Measurements from ENCODE around the gene NR4A1.

Gene NR4A1

DNA sequence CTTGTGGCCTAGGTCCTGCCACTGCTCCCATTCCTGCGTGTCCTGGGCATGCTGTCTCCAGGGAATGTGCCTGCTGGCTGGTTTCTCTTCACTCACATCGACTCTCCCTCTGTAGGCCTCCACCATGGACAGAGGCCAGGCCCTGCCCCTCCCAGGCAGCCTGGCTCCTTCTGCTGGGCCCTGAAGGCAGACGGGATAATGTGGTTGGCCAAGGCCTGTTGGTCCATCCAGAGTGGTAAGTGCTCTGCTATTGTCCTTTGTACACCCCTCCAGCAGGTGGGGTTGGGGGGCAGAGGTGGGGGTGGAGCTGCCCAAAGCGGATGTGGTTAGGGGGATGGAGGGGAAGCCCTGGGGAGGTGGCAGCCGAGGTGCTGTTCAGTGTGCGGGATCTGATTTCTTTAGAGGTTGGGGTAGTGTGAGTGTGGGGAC is 9.5 kb upstream of the NR4A1 start:
- no peak for DNase-seq

DNA sequence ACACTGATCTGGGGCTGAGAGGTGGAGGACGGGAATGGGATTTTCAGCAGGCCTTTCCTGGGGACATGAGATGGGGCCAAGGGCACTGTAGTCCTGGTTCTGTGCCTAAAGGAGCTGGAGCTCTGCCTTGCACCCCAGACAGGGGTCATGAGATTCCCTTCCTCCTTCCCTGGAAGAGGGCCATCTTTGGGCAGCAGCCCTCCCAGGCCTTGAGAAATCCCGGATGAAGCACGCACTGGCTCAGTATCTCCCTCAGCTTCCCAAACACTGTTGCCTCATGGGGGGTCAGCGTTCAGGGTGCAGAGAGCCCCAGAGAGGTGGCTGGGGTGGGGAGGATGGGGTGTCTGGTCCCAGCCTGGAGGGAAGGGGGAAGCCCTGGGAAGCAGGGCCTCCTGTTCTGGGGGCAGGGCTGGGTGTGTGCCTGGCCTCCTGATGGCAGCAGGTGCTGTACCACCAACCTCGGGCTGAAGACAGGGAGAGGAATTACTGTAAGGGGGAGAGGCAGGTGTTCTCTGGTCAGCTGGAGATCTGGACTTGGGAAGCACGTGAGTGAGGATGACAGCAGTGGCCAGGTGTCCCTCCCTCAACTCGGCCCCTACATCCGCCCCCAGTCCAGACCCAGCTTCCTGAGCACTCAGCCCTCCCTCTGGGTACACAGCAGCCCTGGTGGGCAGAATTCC is 8.4 kb upstream of the NR4A1 start:
- DNase-seq: no peak

DNA sequence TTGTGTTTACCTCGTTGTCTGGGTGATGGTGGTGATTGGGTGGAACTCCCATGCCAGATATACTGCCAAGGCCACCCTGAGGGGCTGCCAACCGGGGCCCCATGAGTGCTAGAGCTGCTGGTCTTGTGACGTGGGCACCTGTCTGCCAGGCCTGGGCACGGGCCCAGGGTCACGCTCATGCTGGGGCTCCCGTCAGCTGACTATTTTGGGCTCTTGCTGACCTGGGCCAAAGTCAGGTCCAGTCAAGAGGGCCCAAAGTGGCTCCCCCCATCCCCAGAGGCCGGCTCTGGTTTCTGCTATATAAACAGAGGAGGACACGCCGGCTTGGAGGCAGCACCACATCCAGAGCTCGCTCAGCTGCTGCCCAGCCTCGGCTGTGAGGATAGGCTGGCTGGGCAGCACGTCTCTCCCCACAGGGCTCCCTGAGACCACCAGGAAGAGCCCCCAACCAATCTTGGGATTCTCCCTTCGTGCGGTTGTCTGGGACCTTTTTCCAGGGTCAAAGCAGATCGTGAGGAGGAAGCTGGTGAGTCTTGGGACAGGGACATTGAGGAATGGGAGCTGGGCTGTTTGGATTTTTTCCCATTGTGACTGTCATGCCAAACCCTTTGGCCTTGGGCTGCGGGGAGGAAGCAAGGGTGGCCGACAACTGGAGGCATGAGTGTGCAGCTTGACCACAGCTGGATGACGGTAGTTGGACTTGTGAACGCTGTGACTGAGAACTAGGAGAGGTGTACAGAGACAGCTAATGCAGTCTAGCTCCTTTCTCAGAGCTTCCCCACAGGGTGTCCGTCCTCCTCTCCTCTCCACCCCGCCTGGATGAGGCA is 7.6 kb upstream of the NR4A1 start:
- no peak for DNase-seq

DNA sequence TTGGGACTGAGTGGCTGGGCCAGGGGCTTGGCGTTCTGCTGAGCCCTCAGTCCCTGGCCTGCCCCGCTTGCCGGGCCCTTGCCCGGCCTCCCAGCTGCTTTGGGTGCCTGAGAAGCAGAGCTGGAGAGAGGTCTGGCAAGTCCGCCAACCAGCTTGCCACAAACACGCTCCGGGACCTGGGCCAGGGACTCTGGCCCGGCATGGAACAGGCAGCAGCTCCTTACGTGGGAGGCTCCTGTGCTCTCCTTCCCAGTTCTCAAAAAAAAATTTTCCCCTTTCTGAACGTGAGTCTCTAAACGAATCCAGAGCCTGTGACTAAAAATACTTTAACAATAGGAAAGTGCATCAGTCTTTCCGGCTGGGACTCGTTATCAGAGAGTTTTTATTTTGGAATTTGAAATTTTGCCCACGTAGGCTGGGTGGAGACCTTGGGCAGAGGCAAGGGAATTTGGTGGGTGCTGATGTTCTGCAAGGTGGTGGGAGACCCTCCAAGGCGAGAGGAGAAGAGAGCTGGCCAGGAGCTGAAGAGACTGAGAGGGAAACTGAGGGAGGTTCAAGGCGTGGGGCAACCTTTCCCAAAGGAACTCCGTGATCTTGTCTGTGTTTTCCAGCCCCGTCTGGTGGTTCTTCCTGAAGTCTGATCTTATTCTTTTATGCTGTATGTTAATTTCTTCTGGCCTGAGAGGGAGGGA is 6.8 kb upstream of the NR4A1 start:
- DNase-seq: no peak

DNA sequence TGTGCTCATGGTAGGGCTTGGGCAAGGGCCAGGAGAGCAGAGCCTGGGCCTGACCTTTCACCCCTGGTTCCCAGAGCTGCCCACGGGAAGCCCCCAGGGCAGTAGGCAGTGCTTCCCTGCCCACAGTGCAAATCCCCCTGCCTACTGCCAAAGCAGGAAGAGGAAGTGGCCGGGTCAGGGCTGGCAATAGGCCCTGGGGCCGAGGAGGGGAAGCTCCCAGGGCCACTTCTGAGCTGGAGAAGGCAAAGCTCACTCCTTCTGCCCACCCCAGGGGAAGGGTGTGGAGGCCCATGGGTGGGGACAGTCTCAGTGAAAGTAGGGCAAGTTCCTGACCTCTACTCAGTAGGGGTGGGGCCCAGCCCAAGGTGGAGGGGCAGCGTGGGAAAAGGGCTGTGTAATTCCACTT is 5.4 kb upstream of the NR4A1 start:
- no peak for DNase-seq

DNA sequence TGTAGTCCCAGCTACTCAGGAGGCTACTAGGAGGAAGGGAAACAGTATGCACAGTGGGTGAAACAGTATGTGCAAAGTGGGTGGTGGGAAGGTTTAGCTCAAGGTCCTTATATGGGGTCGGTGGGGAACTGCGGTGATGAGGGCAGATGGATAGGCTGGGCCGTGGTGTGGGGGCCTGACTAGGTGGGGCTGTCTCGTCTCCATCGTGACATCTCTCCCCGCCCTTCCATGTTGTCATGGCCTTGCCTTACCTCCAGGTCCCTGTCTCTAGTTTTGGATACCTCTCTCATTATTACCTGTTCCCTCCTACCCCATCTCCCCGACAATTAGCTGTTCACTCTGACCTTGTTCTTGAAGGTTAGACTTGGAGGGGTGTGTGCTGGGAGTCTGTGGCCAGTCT is 4.4 kb upstream of the NR4A1 start:
- DNase-seq: no peak

DNA sequence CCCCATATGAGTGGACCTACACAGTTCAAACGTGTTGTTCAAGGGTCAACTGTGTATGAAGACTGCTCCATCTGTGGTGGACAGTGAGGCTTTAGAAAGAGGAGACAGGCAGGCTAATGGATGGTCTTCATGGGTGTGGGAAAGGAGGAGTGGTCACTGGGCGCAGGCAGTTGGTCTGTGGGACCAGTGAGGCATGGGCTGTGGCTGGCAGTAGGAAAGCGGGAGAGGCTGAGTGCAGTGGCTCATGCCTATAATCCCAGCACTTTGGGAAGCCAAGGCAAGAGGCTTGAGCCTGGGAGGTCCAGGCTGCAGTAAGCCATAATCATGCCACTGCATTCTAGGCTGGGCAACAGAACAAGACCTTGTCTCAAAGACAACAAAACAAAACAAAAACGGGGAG is 2.0 kb upstream of the NR4A1 start:
- no peak for DNase-seq

DNA sequence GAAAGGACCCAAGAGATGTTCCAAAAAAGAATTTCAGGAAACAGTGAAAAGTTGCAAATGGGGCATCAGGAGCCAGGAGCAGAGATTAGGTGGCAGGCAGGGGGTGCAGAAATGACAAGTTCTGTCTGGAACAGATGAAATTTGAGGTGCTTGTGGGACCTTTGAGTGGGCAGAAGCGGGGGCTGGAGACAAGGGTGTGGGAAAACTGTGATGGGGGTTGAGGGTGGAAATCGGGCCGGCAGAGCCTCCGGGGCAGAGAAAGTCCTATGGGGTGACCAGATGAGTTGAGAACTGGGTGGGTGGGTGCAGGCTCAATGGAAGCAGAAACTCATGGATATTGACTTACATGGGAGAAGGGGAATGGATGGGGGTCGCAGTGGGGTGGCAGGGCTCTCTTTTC is 1.6 kb upstream of the NR4A1 start:
- DNase-seq: no peak

DNA sequence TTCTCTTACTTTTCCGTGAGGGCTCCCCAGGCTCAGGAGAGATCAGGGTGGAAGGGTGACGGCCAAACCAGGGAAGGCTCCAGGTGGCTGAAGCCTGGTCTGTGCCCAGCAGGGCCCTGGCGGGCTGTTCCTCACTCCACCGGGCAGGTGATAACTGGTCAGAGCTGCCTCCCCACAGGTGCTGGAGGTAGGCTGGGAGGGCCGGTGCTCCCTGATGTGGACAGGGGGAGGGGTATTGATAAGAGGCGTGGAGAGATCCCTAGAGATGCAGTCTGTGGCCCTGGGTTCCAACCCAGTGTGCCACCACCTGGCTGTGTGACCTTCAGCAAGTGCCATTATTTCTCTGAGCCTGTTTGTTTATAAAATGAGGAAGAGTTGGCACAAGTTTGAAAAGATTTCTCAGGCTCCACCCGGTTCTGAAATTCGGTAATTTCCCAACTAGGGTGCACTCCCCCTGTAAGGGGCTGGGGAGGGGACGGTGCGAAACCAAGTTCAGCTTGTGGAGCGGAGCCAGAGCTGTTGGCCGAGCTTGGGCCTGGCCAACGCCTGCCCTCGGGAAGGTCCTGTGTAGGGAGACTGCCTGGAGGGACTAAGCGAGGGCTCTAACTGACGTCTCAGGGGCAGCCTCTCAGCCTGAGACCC is 1.0 kb upstream of the NR4A1 start:
- no peak for DNase-seq

DNA sequence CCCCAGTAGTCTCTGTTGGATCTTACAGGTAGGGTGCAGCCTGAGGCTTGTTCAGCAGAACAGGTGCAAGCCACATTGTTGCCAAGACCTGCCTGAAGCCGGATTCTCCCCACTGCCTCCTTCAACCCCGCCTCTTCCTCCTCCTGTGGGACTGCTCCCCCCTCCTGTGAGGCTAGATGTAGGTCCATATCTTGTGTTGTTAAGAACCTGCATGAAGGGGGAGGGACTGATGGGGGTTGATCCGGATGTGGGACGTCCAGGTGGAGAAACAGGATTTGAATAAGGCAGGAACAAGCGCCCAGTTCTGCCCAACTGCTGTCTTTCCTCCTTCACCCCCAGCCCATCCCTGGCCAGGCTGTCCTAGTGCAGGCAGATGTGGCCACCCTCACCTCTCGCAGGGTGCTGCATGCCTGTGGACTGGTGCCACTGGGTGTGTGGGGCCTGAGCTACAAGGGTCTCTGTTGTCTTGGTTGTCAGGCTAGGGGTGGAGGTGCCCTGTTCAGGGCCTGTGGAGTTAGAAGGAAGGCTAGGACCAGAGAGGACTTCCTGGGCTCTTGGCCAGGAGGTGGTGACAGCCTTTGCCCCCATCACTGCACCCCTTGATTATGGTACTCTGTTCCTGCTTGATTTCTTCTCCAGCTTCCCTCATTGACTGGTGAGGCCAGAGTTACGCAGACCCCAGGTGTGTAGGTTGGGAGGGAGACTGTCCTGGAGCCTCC is 1.4 kb downstream of the NR4A1 start:
- DNase-seq: no peak

DNA sequence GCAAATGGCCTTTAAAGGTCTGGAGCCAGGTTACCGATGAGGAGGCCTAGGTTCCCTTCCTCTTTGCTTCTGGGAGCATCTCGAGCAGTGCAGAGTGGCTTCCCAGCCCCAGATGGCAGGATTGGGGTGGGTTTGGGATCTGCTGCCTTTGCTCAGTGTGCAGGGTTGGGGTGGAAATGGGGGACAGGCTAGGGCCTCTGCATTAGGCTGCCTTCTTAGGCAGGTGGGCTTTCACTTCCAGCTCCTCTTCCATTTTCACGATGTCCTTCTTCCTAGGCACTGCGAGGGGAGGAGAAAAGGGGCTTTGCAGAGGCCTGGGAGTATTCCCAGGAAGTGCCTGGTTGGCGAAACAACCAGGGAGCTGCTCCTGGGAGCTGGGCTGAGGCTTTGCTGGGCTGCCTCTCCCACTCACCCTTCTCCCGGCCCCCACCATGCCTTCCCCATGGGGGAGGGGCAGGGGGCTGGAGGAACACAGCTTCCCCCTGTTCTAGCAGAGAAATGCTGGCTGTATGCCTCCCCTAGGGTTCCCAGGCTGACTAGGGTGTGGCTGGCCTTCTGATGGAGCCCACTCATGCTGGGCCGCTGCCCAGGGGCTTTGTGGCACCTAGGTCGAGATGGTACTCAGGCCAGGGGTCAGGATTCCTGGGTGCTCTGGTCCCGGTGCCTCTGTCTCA is 2.4 kb downstream of the NR4A1 start:
- no peak for DNase-seq

DNA sequence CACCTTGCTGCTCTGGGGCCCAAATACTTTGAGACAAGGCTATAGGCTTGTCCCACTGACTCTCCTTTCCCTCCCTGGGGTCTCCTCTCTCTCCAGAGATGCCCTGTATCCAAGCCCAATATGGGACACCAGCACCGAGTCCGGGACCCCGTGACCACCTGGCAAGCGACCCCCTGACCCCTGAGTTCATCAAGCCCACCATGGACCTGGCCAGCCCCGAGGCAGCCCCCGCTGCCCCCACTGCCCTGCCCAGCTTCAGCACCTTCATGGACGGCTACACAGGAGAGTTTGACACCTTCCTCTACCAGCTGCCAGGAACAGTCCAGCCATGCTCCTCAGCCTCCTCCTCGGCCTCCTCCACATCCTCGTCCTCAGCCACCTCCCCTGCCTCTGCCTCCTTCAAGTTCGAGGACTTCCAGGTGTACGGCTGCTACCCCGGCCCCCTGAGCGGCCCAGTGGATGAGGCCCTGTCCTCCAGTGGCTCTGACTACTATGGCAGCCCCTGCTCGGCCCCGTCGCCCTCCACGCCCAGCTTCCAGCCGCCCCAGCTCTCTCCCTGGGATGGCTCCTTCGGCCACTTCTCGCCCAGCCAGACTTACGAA is 3.1 kb downstream of the NR4A1 start:
- DNase-seq: no peak

DNA sequence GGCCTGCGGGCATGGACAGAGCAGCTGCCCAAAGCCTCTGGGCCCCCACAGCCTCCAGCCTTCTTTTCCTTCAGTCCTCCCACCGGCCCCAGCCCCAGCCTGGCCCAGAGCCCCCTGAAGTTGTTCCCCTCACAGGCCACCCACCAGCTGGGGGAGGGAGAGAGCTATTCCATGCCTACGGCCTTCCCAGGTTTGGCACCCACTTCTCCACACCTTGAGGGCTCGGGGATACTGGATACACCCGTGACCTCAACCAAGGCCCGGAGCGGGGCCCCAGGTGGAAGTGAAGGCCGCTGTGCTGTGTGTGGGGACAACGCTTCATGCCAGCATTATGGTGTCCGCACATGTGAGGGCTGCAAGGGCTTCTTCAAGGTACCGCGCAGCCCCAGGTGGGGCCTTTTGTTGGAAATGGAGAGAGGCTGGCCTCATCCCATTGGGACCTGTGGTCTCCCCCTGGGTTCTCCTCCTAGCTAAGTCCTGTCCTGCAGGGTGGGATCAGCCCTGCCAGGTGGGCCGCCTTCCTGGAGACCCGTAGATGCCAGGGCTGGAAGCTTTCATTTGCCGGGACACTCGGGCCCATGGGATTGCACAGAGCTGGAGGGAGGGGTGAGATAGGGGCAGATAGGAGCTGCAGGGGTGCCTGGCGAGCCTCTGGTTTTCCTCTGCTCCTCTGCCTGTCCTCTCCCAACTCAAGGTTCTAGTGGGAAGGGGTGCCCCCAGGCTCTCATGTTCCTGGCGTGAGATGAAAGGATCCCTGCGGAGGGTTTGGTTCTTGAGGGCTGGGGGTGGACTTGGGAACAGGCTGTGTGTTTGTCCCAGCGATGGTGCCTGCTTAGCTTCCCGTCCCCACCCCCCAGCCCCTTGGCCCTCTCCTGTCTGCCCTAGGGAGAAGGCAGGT is 3.8 kb downstream of the NR4A1 start:
- no peak for DNase-seq

DNA sequence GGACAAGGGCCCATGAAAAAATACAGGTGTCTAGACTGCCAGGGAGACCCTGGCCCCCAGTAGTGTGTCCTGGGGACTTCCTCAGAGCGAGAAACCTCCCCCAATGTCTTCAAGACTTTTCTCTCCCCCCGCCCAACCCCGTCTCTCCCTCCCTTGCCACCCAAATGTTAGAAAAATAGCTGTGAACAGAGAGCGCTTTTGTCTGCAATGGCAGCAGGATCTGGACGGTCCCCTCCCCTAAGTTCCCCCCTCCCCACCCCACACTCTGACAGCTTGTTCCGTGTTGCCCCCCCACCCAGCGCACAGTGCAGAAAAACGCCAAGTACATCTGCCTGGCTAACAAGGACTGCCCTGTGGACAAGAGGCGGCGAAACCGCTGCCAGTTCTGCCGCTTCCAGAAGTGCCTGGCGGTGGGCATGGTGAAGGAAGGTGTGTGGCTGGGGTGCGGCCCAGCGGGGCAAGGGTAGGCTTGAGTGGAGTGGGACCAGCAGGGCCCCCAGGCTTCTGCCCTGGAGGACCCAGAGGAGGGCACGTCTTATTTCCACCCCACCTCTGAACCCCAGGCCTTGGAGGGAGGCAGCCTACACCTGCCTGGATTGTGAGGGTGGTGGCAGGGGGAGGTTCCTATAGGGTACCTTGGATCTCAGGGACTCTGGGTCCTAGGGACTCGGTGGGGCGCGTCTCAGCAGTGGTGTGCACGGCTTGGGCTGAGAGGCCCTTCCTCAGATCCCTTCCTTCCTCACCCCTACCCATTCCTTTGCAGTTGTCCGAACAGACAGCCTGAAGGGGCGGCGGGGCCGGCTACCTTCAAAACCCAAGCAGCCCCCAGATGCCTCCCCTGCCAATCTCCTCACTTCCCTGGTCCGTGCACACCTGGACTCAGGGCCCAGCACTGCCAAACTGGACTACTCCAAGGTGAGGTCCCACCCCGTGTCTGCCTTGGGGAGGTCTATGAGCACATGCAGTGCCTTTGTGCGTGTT is 4.8 kb downstream of the NR4A1 start:
- no peak for DNase-seq

DNA sequence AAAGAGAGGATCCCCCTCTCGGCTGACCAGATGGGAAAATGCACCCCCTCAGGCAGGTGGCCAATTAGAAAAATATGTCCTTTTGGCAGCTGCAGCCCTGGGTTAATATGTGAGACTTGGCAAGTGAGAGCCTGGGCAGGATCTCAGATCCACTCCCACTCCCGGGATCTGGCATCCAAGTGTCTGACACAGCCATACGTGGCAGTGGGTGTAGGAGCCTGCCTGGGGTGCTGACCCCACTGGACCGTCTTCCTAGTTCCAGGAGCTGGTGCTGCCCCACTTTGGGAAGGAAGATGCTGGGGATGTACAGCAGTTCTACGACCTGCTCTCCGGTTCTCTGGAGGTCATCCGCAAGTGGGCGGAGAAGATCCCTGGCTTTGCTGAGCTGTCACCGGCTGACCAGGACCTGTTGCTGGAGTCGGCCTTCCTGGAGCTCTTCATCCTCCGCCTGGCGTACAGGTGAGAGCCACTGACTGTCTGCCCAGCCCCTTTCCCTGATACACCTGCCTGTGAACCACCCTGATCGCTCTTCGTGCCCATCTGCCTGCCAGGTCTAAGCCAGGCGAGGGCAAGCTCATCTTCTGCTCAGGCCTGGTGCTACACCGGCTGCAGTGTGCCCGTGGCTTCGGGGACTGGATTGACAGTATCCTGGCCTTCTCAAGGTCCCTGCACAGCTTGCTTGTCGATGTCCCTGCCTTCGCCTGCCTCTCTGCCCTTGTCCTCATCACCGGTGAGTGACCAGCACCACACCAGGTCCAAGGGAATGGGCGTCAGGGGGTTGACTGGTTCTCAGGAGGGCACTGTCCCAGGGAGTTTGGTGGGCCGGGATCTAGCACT is 5.8 kb downstream of the NR4A1 start:
- DNase-seq: no peak

DNA sequence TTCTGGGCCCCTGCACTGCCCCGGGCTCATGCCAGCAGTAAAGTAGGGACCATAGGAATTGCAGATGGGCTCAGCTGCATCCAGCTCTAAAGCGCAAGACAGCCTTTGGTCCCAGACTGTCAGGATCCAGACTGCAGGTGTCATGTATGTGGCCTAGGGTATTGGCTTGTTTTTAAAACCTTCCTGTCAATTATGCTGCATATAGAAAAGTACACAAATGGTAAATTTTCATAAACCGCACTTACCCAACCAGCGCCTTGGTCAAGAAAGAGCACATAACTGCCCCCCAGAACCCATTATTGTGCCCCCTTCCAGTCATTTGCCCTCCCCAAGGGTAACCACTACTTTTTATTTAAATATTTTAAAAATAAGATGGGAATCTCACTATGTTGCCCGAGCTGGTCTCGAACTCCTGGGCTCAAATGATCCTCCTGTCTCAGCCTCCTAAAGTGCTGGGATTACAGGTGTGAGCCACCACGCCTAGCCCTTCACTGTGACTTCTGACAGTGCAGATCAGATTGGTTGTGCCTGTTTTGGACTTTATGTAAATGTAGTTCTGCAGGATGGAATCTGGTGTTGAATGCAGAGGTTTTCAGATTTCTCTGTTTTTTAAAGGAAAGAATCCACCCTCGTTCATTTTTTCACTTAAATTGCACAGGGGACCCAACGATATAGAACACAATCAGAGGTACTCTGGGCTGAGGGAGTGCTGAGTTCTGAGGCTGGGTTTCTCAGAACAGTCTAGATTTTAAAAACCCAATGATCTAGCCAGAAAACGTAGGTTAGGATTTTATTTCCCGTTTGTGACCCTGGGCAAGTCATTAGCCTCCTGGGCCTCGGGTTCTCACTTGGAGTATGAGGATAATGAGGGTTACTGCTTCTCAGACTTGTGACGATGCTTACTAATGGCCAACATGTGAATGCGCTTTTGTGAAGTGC is 6.7 kb downstream of the NR4A1 start:
- DNase-seq: no peak

All from fibroblast of skin of back (primary cell).